Measurements from ENCODE around the gene FRMD1. TPM values are rescaled to one million over a fixed set of nuclear protein-coding genes. Genes with fewer than 3 reads are reported as not detected.

The FRMD1 gene
- total and polyA plus RNA-seq, 2 of the 8 experiments (the other 6 are each of a cell fraction or from before 2014, with no cell fraction given), result 0.36 TPM; not detected in 1

- TF ChIP-seq, protein P1, sequence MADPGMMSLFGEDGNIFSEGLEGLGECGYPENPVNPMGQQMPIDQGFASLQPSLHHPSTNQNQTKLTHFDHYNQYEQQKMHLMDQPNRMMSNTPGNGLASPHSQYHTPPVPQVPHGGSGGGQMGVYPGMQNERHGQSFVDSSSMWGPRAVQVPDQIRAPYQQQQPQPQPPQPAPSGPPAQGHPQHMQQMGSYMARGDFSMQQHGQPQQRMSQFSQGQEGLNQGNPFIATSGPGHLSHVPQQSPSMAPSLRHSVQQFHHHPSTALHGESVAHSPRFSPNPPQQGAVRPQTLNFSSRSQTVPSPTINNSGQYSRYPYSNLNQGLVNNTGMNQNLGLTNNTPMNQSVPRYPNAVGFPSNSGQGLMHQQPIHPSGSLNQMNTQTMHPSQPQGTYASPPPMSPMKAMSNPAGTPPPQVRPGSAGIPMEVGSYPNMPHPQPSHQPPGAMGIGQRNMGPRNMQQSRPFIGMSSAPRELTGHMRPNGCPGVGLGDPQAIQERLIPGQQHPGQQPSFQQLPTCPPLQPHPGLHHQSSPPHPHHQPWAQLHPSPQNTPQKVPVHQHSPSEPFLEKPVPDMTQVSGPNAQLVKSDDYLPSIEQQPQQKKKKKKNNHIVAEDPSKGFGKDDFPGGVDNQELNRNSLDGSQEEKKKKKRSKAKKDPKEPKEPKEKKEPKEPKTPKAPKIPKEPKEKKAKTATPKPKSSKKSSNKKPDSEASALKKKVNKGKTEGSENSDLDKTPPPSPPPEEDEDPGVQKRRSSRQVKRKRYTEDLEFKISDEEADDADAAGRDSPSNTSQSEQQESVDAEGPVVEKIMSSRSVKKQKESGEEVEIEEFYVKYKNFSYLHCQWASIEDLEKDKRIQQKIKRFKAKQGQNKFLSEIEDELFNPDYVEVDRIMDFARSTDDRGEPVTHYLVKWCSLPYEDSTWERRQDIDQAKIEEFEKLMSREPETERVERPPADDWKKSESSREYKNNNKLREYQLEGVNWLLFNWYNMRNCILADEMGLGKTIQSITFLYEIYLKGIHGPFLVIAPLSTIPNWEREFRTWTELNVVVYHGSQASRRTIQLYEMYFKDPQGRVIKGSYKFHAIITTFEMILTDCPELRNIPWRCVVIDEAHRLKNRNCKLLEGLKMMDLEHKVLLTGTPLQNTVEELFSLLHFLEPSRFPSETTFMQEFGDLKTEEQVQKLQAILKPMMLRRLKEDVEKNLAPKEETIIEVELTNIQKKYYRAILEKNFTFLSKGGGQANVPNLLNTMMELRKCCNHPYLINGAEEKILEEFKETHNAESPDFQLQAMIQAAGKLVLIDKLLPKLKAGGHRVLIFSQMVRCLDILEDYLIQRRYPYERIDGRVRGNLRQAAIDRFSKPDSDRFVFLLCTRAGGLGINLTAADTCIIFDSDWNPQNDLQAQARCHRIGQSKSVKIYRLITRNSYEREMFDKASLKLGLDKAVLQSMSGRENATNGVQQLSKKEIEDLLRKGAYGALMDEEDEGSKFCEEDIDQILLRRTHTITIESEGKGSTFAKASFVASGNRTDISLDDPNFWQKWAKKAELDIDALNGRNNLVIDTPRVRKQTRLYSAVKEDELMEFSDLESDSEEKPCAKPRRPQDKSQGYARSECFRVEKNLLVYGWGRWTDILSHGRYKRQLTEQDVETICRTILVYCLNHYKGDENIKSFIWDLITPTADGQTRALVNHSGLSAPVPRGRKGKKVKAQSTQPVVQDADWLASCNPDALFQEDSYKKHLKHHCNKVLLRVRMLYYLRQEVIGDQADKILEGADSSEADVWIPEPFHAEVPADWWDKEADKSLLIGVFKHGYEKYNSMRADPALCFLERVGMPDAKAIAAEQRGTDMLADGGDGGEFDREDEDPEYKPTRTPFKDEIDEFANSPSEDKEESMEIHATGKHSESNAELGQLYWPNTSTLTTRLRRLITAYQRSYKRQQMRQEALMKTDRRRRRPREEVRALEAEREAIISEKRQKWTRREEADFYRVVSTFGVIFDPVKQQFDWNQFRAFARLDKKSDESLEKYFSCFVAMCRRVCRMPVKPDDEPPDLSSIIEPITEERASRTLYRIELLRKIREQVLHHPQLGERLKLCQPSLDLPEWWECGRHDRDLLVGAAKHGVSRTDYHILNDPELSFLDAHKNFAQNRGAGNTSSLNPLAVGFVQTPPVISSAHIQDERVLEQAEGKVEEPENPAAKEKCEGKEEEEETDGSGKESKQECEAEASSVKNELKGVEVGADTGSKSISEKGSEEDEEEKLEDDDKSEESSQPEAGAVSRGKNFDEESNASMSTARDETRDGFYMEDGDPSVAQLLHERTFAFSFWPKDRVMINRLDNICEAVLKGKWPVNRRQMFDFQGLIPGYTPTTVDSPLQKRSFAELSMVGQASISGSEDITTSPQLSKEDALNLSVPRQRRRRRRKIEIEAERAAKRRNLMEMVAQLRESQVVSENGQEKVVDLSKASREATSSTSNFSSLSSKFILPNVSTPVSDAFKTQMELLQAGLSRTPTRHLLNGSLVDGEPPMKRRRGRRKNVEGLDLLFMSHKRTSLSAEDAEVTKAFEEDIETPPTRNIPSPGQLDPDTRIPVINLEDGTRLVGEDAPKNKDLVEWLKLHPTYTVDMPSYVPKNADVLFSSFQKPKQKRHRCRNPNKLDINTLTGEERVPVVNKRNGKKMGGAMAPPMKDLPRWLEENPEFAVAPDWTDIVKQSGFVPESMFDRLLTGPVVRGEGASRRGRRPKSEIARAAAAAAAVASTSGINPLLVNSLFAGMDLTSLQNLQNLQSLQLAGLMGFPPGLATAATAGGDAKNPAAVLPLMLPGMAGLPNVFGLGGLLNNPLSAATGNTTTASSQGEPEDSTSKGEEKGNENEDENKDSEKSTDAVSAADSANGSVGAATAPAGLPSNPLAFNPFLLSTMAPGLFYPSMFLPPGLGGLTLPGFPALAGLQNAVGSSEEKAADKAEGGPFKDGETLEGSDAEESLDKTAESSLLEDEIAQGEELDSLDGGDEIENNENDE (IDR thresholded peaks at IDR 0.05; ENCODE audit: insufficient replicate concordance, low read length), result no peak
- TF ChIP-seq CTBP2 (IDR thresholded peaks at IDR 0.05; ENCODE audit: borderline replicate concordance, insufficient read depth, insufficient read length, low read length), result no peak
- TF ChIP-seq CHD1 (IDR thresholded peaks at IDR 0.05; ENCODE audit: low read depth, low read length), result no peak
- TF ChIP-seq RNF2 (IDR thresholded peaks at IDR 0.05; ENCODE audit: borderline replicate concordance, low read depth, low read length, missing control alignments, poor library complexity, severe bottlenecking), result no peak
- TF ChIP-seq YY1 (IDR thresholded peaks at IDR 0.05; ENCODE audit: low read depth, low read length), result no peak
- TF ChIP-seq MAFK (IDR thresholded peaks at IDR 0.05; ENCODE audit: low read depth, low read length), result no peak
These were observed 62.8 kb downstream of the FRMD1 start (continued) for GRCh38 chr6:168016176-168016620.
